ENCODE data around the gene ADAMTS14. TPM values are rescaled to one million over a fixed set of nuclear protein-coding genes. Genes with fewer than 3 reads are reported as not detected.

The ADAMTS14 gene
- total RNA-seq, 1 experiment from 2014 or later: 2.1 TPM

DNA sequence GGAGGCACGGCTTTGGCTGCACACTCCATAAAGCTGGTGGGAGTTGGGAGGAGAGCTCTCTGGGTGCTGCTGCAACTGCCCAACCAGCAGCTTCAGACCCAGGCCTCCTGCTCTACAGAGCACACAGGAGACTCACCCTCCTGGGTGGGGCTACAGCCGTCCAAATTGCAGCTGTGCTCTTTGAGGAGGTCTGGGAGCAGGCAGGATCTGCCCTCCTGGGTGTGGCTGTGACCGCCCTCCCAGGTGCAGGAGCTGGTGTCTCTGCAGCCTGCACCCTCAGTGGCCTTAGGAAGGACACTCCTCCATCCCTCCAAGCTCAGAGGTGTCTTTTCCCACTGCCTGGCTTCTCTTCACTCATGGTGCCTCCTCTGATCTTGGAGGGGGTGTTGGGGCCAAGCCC lies 49.8 kb upstream of the ADAMTS14 start (continued):
- TF ChIP-seq, protein P1, sequence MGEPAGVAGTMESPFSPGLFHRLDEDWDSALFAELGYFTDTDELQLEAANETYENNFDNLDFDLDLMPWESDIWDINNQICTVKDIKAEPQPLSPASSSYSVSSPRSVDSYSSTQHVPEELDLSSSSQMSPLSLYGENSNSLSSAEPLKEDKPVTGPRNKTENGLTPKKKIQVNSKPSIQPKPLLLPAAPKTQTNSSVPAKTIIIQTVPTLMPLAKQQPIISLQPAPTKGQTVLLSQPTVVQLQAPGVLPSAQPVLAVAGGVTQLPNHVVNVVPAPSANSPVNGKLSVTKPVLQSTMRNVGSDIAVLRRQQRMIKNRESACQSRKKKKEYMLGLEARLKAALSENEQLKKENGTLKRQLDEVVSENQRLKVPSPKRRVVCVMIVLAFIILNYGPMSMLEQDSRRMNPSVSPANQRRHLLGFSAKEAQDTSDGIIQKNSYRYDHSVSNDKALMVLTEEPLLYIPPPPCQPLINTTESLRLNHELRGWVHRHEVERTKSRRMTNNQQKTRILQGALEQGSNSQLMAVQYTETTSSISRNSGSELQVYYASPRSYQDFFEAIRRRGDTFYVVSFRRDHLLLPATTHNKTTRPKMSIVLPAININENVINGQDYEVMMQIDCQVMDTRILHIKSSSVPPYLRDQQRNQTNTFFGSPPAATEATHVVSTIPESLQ (CRISPR knock-in tag; IDR thresholded peaks at IDR 0.05): no peak
- TF ChIP-seq ZNF138 (CRISPR knock-in tag; conservative IDR thresholded peaks at IDR 0.05): no peak
- TF ChIP-seq CBFB (CRISPR knock-in tag; IDR thresholded peaks at IDR 0.05; ENCODE audit: low read depth): no peak
- TF ChIP-seq, protein P2, sequence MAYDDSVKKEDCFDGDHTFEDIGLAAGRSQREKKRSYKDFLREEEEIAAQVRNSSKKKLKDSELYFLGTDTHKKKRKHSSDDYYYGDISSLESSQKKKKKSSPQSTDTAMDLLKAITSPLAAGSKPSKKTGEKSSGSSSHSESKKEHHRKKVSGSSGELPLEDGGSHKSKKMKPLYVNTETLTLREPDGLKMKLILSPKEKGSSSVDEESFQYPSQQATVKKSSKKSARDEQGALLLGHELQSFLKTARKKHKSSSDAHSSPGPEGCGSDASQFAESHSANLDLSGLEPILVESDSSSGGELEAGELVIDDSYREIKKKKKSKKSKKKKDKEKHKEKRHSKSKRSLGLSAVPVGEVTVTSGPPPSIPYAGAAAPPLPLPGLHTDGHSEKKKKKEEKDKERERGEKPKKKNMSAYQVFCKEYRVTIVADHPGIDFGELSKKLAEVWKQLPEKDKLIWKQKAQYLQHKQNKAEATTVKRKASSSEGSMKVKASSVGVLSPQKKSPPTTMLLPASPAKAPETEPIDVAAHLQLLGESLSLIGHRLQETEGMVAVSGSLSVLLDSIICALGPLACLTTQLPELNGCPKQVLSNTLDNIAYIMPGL (CRISPR knock-in tag; IDR thresholded peaks at IDR 0.05): no peak
- TF ChIP-seq NFATC4 (CRISPR knock-in tag; IDR thresholded peaks at IDR 0.05): no peak

DNA sequence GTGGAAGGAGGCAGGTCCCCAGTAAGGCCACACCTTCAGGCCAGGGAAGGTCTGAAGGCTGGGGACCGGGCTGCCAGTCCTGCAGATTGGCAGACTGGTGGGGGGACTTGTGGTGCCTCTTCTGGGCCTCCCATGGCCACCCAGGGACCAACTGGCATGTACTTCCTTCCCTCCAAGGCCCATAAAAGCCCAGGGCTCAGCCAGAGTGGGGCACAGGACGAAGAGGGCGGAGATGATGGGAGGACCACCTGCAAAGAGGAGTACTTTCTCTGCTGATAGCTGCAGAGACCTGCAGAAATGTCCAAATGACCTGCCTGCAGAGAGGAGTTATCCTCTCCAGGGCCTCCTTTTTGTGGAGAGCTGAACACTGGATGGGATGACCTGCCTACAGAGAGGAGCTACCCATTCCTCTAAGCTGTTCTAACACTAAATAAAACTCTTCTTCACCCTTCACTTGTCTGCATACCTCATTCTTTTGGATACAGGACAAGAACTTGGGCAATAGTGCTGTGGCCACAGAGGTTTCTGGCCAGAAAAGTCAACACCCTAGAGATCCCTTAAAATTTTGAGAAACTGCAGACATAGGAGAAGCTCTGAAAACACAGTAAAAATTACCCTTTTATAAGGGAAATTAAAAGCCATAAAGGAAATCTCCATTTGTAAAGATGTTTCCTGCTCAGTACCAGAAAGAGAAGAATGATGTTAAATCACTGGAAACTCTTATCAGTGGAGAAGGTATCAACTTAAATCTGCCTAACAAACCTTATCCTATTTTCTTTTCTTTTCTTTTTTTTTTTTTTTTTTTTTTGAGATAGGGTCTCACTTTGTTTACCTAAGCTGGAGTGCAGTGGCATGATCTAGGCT lies 49.1 kb upstream of the ADAMTS14 start:
- POLR2A ChIA-PET: interaction anchor here (0.6 to 0.7 kb wide), 3 partner anchors 118 to 696 kb away, joined by 3 read pairs; no protein-coding TSS in a partner anchor
- TF ChIP-seq GTF2I (CRISPR knock-in tag; conservative IDR thresholded peaks at IDR 0.05) (no peak), ZBTB21 (CRISPR knock-in tag; IDR thresholded peaks at IDR 0.05; ENCODE audit: borderline replicate concordance) (no peak), SMAD3 (CRISPR knock-in tag; IDR thresholded peaks at IDR 0.05; ENCODE audit: borderline replicate concordance) (no peak)
- peak overlapping the region; percentile 98 for H3K27ac Mint-ChIP-seq
- DNase-seq (ENCODE audit: low spot score) (no peak), ATAC-seq (peak; percentile 2; the same call in 1 of the 2 replicates)
- H3K27me3 Mint-ChIP-seq (ENCODE audit: low read depth): peaks cover 5% of the 10 kb centered on the region; the same call in 1 of the 2 replicates
- CTCF ChIA-PET: interaction anchor here (0.7 to 3.7 kb wide), 5 partner anchors 64 to 263 kb away, joined by 3 to 28 read pairs (median 4); no protein-coding TSS in a partner anchor
- H3K4me1 Mint-ChIP-seq: peaks cover 57% of the 10 kb centered on the region
- H3K9me3 Mint-ChIP-seq: peaks cover 30% of the 10 kb centered on the region
- peak overlapping the region; percentile 14; the same call in 1 of the 2 replicates for H3K4me3 Mint-ChIP-seq
- peaks cover 30% of the 10 kb centered on the region for H3K36me3 Mint-ChIP-seq

DNA sequence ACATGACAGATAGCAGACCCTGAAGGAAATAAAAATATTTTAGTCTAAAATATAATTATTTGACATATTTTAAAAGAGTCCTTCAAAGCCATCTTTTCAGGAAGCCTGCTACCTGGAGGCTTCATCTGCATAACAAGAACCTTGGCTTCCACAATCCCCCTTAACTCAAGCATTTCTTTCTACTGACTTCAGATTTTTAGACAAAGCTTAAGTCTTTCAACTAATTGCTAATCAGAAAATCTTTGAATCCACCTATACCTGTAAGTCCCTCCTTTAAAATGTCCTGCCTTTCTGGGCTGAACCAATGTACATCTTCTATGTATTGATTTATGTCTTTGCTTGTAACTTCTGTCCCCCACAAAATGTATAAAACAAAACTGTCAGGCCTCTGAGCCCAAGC lies 46.2 kb upstream of the ADAMTS14 start:
- peak overlapping the region; percentile 99 for H3K27ac Mint-ChIP-seq
- H3K36me3 Mint-ChIP-seq: peaks cover 25% of the 10 kb centered on the region
- ATAC-seq (peak; percentile 16), DNase-seq (ENCODE audit: low spot score) (no peak)
- peaks cover 51% of the 10 kb centered on the region for H3K4me1 Mint-ChIP-seq
- H3K27me3 Mint-ChIP-seq (ENCODE audit: low read depth): no peaks in the 10 kb centered on the region; the same call in 1 of the 2 replicates
- TF ChIP-seq SMAD3 (CRISPR knock-in tag; IDR thresholded peaks at IDR 0.05; ENCODE audit: borderline replicate concordance) (no peak), ZNF121 (CRISPR knock-in tag; IDR thresholded peaks at IDR 0.05) (no peak), TEAD4 (CRISPR knock-in tag; IDR thresholded peaks at IDR 0.05) (no peak), SOX15 (CRISPR knock-in tag; IDR thresholded peaks at IDR 0.05) (no peak), ZNF263 (CRISPR knock-in tag; IDR thresholded peaks at IDR 0.05; ENCODE audit: low read depth) (no peak), EMX1 (CRISPR knock-in tag; IDR thresholded peaks at IDR 0.05) (no peak), HMGA2 (CRISPR knock-in tag; IDR thresholded peaks at IDR 0.05) (no peak), RELA (CRISPR knock-in tag; IDR thresholded peaks at IDR 0.05; ENCODE audit: borderline replicate concordance) (no peak), ZNF232 (CRISPR knock-in tag; IDR thresholded peaks at IDR 0.05) (no peak), NR1H2 (CRISPR knock-in tag; IDR thresholded peaks at IDR 0.05) (no peak), ETV6 (CRISPR knock-in tag; IDR thresholded peaks at IDR 0.05) (no peak), FOXJ3 (CRISPR knock-in tag; IDR thresholded peaks at IDR 0.05; ENCODE audit: borderline replicate concordance) (no peak)
- TF ChIP-seq, protein P3, sequence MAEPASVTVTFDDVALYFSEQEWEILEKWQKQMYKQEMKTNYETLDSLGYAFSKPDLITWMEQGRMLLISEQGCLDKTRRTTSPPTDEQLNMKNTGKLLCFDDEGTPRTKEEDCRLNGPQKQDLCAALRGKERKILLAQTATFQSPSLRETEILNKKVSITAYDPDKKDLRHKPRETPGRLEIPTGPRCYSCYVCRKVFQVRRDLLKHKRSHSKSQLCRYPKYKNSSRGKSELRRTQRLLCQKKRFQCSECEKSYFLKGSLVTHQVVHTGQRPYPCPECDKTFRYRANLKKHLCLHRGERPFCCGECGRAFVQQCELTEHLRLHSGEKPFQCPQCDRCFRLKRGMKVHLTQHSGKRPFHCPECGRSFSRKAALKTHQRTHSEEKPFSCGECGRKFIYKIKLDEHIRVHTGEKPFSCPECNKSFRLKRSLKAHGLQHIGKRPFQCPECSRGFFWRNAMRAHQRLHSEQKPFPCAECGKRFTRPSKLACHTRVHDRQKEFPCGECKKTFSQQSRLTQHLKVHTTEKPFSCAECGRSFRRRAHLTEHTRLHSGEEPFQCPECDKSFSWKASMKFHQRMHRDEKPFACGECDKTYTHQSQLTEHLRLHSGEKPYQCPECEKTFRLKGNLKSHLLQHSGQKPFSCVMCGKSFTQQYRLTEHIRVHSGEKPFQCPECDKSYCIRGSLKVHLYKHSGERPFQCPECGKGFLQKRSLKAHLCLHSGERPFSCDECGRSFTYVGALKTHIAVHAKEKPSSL (CRISPR knock-in tag; conservative IDR thresholded peaks at IDR 0.05): no peak
- TF ChIP-seq, protein P4, sequence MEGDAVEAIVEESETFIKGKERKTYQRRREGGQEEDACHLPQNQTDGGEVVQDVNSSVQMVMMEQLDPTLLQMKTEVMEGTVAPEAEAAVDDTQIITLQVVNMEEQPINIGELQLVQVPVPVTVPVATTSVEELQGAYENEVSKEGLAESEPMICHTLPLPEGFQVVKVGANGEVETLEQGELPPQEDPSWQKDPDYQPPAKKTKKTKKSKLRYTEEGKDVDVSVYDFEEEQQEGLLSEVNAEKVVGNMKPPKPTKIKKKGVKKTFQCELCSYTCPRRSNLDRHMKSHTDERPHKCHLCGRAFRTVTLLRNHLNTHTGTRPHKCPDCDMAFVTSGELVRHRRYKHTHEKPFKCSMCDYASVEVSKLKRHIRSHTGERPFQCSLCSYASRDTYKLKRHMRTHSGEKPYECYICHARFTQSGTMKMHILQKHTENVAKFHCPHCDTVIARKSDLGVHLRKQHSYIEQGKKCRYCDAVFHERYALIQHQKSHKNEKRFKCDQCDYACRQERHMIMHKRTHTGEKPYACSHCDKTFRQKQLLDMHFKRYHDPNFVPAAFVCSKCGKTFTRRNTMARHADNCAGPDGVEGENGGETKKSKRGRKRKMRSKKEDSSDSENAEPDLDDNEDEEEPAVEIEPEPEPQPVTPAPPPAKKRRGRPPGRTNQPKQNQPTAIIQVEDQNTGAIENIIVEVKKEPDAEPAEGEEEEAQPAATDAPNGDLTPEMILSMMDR (IDR thresholded peaks at IDR 0.05): no peak
- TF ChIP-seq, protein P5, sequence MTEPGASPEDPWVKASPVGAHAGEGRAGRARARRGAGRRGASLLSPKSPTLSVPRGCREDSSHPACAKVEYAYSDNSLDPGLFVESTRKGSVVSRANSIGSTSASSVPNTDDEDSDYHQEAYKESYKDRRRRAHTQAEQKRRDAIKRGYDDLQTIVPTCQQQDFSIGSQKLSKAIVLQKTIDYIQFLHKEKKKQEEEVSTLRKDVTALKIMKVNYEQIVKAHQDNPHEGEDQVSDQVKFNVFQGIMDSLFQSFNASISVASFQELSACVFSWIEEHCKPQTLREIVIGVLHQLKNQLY (CRISPR knock-in tag; IDR thresholded peaks at IDR 0.05): no peak
- TF ChIP-seq, protein P6, sequence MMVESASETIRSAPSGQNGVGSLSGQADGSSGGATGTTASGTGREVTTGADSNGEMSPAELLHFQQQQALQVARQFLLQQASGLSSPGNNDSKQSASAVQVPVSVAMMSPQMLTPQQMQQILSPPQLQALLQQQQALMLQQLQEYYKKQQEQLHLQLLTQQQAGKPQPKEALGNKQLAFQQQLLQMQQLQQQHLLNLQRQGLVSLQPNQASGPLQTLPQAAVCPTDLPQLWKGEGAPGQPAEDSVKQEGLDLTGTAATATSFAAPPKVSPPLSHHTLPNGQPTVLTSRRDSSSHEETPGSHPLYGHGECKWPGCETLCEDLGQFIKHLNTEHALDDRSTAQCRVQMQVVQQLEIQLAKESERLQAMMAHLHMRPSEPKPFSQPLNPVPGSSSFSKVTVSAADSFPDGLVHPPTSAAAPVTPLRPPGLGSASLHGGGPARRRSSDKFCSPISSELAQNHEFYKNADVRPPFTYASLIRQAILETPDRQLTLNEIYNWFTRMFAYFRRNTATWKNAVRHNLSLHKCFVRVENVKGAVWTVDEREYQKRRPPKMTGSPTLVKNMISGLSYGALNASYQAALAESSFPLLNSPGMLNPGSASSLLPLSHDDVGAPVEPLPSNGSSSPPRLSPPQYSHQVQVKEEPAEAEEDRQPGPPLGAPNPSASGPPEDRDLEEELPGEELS (CRISPR knock-in tag; IDR thresholded peaks at IDR 0.05): no peak
- no peak overlapping the region for H3K4me3 Mint-ChIP-seq
- ChIA-PET CTCF (interaction anchor here (0.8 kb wide), 1 partner anchor 133 kb away, joined by 3 read pairs; no protein-coding TSS in a partner anchor), POLR2A (no interaction called here)
- peaks cover 22% of the 10 kb centered on the region for H3K9me3 Mint-ChIP-seq

Data from WTC11 (cell line).